Fibroblast of pulmonary artery (primary cell): ENCODE results near the gene MPND.
"Not testable (repeated sequence)": the region's sequence is repeated elsewhere in the genome, so short reads cannot be mapped to it uniquely, and the experiment has no call there.

Source experiments
- DNase-seq: peaks from one replicate; pipeline ENCODE4 v3.0.0-alpha.2; 2010; ENCODE audit warnings: low read depth
- H3K4me3 ChIP-seq: replicated peaks from 2 replicates; pipeline ENCODE4 v1.5.1; 2011; ENCODE audit warnings: low read depth, mild to moderate bottlenecking, control low read depth, low read length, moderate library complexity
- CTCF ChIP-seq: IDR thresholded peaks from 2 replicates; pipeline ENCODE4 v1.5.1; 2011; ENCODE audit warnings: mild to moderate bottlenecking, control low read depth, low read length, inconsistent platforms; ENCODE audit errors: missing control alignments

Gene MPND

GRCh38 chr19:4327877-4328242 lies 15.5 kb upstream of the MPND start:
- DNase-seq, result no peak
- TF ChIP-seq CTCF, result no peak
- H3K4me3 ChIP-seq, result peak overlapping the region; percentile 52

GRCh38 chr19:4328243-4328990 lies 14.9 kb upstream of the MPND start:
- H3K4me3 ChIP-seq, result peak overlapping the region; percentile 60
- DNase-seq, result peak; percentile 97
- TF ChIP-seq CTCF, result no peak

GRCh38 chr19:4328991-4329681 lies 14.2 kb upstream of the MPND start:
- DNase-seq, result not testable (repeated sequence)
- H3K4me3 ChIP-seq, result peak overlapping the region; percentile 60

- TF ChIP-seq CTCF, result no peak
- no peak for DNase-seq
- H3K4me3 ChIP-seq, result no peak overlapping the region
These were observed 13.5 kb upstream of the MPND start for GRCh38 chr19:4329858-4330257.

GRCh38 chr19:4334929-4335570 lies 8.3 kb upstream of the MPND start:
- no peak overlapping the region for H3K4me3 ChIP-seq
- no peak for TF ChIP-seq CTCF
- no peak for DNase-seq

- DNase-seq, result peak; percentile 54
- peak overlapping the region; percentile 41 for H3K4me3 ChIP-seq
- no peak for TF ChIP-seq CTCF
These were observed 5.4 kb upstream of the MPND start for GRCh38 chr19:4337906-4338440.
